HEK293 (cell line): Measurements from ENCODE around the gene ZNF521.

Source experiments
- CTCF ChIA-PET: fragments of 350-600 bp; formaldehyde crosslinking; extraction: SDS; loops from one replicate; lab custom pipeline; 2021; ENCODE audit warnings: antibody characterized with exemption; lab: Yijun Ruan, JAX
- POLR2A ChIA-PET: fragments of 300-600 bp; formaldehyde crosslinking; extraction: SDS; loops from one replicate; lab custom pipeline; 2020; ENCODE audit warnings: antibody characterized with exemption, inconsistent platforms; lab: Yijun Ruan, JAX
- H3K27ac ChIP-seq: fragments of 200-500 bp; sonication (Bioruptor generic); 2 replicates; pipeline ENCODE4 v1.5.1; 2014; ENCODE audit warnings: low read depth, low read length, control low read depth, inconsistent platforms; ENCODE audit errors: extremely low read depth
- H3K36me3 ChIP-seq, 2 experiments: fragments of 200-500 bp in 1 of 2; sonication (Bioruptor generic) in 1 of 2; 1 replicate in 1 of 2; 2 replicates in 1 of 2; pipeline ENCODE4 v1.5.1; 2014 to 2017; ENCODE audit warnings: inconsistent platforms in 2 of 2, low read length in 2 of 2; ENCODE audit not compliant: control insufficient read depth in 2 of 2, insufficient read depth in 1 of 2
- H3K4me1 ChIP-seq: fragments of 200-500 bp; sonication (Bioruptor generic); 2 replicates; pipeline ENCODE4 v1.5.1; 2014; ENCODE audit warnings: mild to moderate bottlenecking, low read length, inconsistent platforms; ENCODE audit not compliant: control insufficient read depth, insufficient read depth
- H3K4me3 ChIP-seq: 2 replicates; pipeline ENCODE4 v1.5.1; 2011; ENCODE audit warnings: low read depth, mild to moderate bottlenecking, control low read depth, low read length, moderate library complexity
- H3K9me3 ChIP-seq: fragments of 200-500 bp; sonication (Bioruptor generic); 2 replicates; pipeline ENCODE4 v1.5.1; 2014; ENCODE audit warnings: low read depth, low read length, inconsistent platforms; ENCODE audit not compliant: control insufficient read depth, insufficient read depth
- GFI1B ChIP-seq: fragments of 450-650 bp; formaldehyde crosslinking; IDR thresholded peaks from 2 replicates; pipeline ENCODE4 v1.5.1; 2016; ENCODE audit warnings: missing biosample characterization, missing genetic modification characterization
- KLF8 ChIP-seq: fragments of 450-650 bp; formaldehyde crosslinking; IDR thresholded peaks from 2 replicates; pipeline ENCODE4 v1.5.1; 2016; ENCODE audit warnings: missing biosample characterization, missing genetic modification characterization
- OSR2 ChIP-seq: fragments of 450-650 bp; formaldehyde crosslinking; IDR thresholded peaks from 2 replicates; pipeline ENCODE4 v1.5.1; 2016; ENCODE audit warnings: missing biosample characterization, missing genetic modification characterization
- PRDM10 ChIP-seq: fragments of 450-650 bp; formaldehyde crosslinking; IDR thresholded peaks from 2 replicates; pipeline ENCODE4 v1.5.1; 2016; ENCODE audit warnings: missing biosample characterization, missing genetic modification characterization
- YY1 ChIP-seq: fragments of 450-650 bp; formaldehyde crosslinking; IDR thresholded peaks from 2 replicates; pipeline ENCODE4 v1.5.1; 2018; ENCODE audit warnings: missing biosample characterization, missing genetic modification characterization
- ZBTB17 ChIP-seq: fragments of 450-650 bp; formaldehyde crosslinking; IDR thresholded peaks from 2 replicates; pipeline ENCODE4 v1.5.1; 2016; ENCODE audit warnings: missing biosample characterization, missing genetic modification characterization
- ZBTB20 ChIP-seq: fragments of 450-650 bp; formaldehyde crosslinking; IDR thresholded peaks from 2 replicates; pipeline ENCODE4 v1.5.1; 2016; ENCODE audit warnings: missing biosample characterization, missing genetic modification characterization
- ZBTB21 ChIP-seq: fragments of 450-650 bp; formaldehyde crosslinking; IDR thresholded peaks from 2 replicates; pipeline ENCODE4 v1.5.1; 2017; ENCODE audit warnings: missing biosample characterization, missing genetic modification characterization
- ZBTB8A ChIP-seq: fragments of 450-650 bp; formaldehyde crosslinking; IDR thresholded peaks from 2 replicates; pipeline ENCODE4 v1.5.1; 2016; ENCODE audit warnings: missing biosample characterization, missing genetic modification characterization
- ZNF155 ChIP-seq: fragments of 450-650 bp; formaldehyde crosslinking; IDR thresholded peaks from 2 replicates; pipeline ENCODE4 v1.5.1; 2016; ENCODE audit warnings: missing biosample characterization, missing genetic modification characterization
- ZNF26 ChIP-seq: fragments of 450-650 bp; formaldehyde crosslinking; IDR thresholded peaks from 2 replicates; pipeline ENCODE4 v1.5.1; 2016; ENCODE audit warnings: missing biosample characterization, missing genetic modification characterization
- ZNF362 ChIP-seq: fragments of 450-650 bp; formaldehyde crosslinking; IDR thresholded peaks from 2 replicates; pipeline ENCODE4 v1.5.1; 2016; ENCODE audit warnings: missing biosample characterization, missing genetic modification characterization
- ZNF548 ChIP-seq: fragments of 450-650 bp; formaldehyde crosslinking; IDR thresholded peaks from 2 replicates; pipeline ENCODE4 v1.5.1; 2016; ENCODE audit warnings: missing biosample characterization, missing genetic modification characterization
- ZNF555 ChIP-seq: fragments of 450-650 bp; formaldehyde crosslinking; conservative IDR thresholded peaks from 2 replicates; pipeline ENCODE4 v1.5.1; 2017; ENCODE audit warnings: missing biosample characterization, mild to moderate bottlenecking, missing genetic modification characterization, inconsistent platforms
- ZNF558 ChIP-seq: fragments of 450-650 bp; formaldehyde crosslinking; IDR thresholded peaks from 2 replicates; pipeline ENCODE4 v1.5.1; 2016; ENCODE audit warnings: missing biosample characterization, missing genetic modification characterization
- ZNF571 ChIP-seq: fragments of 450-650 bp; formaldehyde crosslinking; IDR thresholded peaks from 2 replicates; pipeline ENCODE4 v1.5.0; 2017; ENCODE audit warnings: missing biosample characterization, missing genetic modification characterization
- ZNF600 ChIP-seq: fragments of 450-650 bp; formaldehyde crosslinking; IDR thresholded peaks from 2 replicates; pipeline ENCODE4 v1.5.1; 2016; ENCODE audit warnings: missing biosample characterization, missing genetic modification characterization
- ZNF624 ChIP-seq: fragments of 450-650 bp; formaldehyde crosslinking; IDR thresholded peaks from 2 replicates; pipeline ENCODE4 v1.5.1; 2017; ENCODE audit warnings: missing biosample characterization, missing genetic modification characterization
- ZNF629 ChIP-seq: fragments of 450-650 bp; formaldehyde crosslinking; IDR thresholded peaks from 2 replicates; pipeline ENCODE4 v1.5.1; 2017; ENCODE audit warnings: missing biosample characterization, missing genetic modification characterization
- ZNF639 ChIP-seq: fragments of 450-650 bp; formaldehyde crosslinking; IDR thresholded peaks from 2 replicates; pipeline ENCODE4 v1.5.1; 2016; ENCODE audit warnings: missing biosample characterization, missing genetic modification characterization
- ZNF677 ChIP-seq: fragments of 450-650 bp; IDR thresholded peaks from 2 replicates; pipeline ENCODE4 v1.5.0; 2018; ENCODE audit warnings: missing biosample characterization, mild to moderate bottlenecking, missing genetic modification characterization, moderate library complexity

Gene ZNF521

GRCh38 chr18:25243257-25243656, 108.7 kb downstream of the ZNF521 start:
- H3K9me3 ChIP-seq = no peaks in the 10 kb centered on the region
- CTCF ChIA-PET = interaction anchor here (0.7 to 1.0 kb wide), 2 partner anchors 82 to 102 kb away, joined by 3 read pairs; no protein-coding TSS in a partner anchor
- H3K4me3 ChIP-seq = no peak overlapping the region
- H3K27ac ChIP-seq = no peak overlapping the region
- H3K4me1 ChIP-seq = peaks cover 8% of the 10 kb centered on the region
- no peaks in the 10 kb centered on the region for H3K36me3 ChIP-seq
- POLR2A ChIA-PET = no interaction called here
- TF ChIP-seq ZNF548 (tag by site-specific recombination) = no peak
- no peak for TF ChIP-seq ZBTB20 (tag by site-specific recombination)
- no peak for TF ChIP-seq KLF8 (tag by site-specific recombination)
- no peak for TF ChIP-seq ZNF677 (tag by site-specific recombination)
- TF ChIP-seq ZNF555 (tag by site-specific recombination) = no peak
- no peak for TF ChIP-seq ZNF629 (tag by site-specific recombination)
- no peak for TF ChIP-seq ZNF155 (tag by site-specific recombination)
- TF ChIP-seq ZNF558 (tag by site-specific recombination) = no peak
- no peak for TF ChIP-seq ZNF362 (tag by site-specific recombination)
- no peak for TF ChIP-seq YY1
- TF ChIP-seq OSR2 = no peak
- no peak for TF ChIP-seq ZNF639 (tag by site-specific recombination)

GRCh38 chr18:25240420-25240770, 111.6 kb downstream of the ZNF521 start:
- CTCF ChIA-PET = no interaction called here
- Histone ChIP-seq H3K27ac (no peak overlapping the region), H3K36me3 (no peaks in the 10 kb centered on the region), H3K4me1 (peaks cover 11% of the 10 kb centered on the region), H3K4me3 (no peak overlapping the region), H3K9me3 (no peaks in the 10 kb centered on the region)
- TF ChIP-seq ZBTB17 (tag by site-specific recombination) = 0 out of 2 replicates have a peak, but pooled peaks have one; percentile 12
- TF ChIP-seq PRDM10 (tag by site-specific recombination) = peak; percentile 68
- TF ChIP-seq ZNF629 (tag by site-specific recombination) = peak; percentile 6; the same call in 1 of the 2 replicates
- TF ChIP-seq ZNF548 (tag by site-specific recombination) = no peak
- POLR2A ChIA-PET = interaction anchor here (0.6 kb wide), 1 partner anchor 82 kb away, joined by 5 read pairs; no protein-coding TSS in a partner anchor

GRCh38 chr18:25239581-25240419, 112.2 kb downstream of the ZNF521 start:
- Histone ChIP-seq H3K36me3 (no peaks in the 10 kb centered on the region), H3K27ac (no peak overlapping the region), H3K4me1 (peaks cover 11% of the 10 kb centered on the region), H3K4me3 (no peak overlapping the region), H3K9me3 (no peaks in the 10 kb centered on the region)
- ChIA-PET CTCF (interaction anchor here (0.9 kb wide), 1 partner anchor 10 kb away, joined by 3 read pairs; no protein-coding TSS in a partner anchor), POLR2A (no interaction called here)
- TF ChIP-seq GFI1B = no peak
- TF ChIP-seq ZBTB8A (tag by site-specific recombination) = no peak
- no peak for TF ChIP-seq ZNF26 (tag by site-specific recombination)
- peak; percentile 55; the same call in 1 of the 2 replicates for TF ChIP-seq ZBTB21 (tag by site-specific recombination)
- TF ChIP-seq ZNF629 (tag by site-specific recombination) = peak; percentile 66
- TF ChIP-seq OSR2 = peak; percentile 12; the same call in 1 of the 2 replicates
- TF ChIP-seq ZNF624 (tag by site-specific recombination) = no peak
- TF ChIP-seq ZNF571 (tag by site-specific recombination) = no peak
- no peak for TF ChIP-seq ZNF600 (tag by site-specific recombination)
